Activated CD4-positive, alpha-beta T cell treated with anti-CD3 and anti-CD28 coated beads, Interleukin-10, Interleukin-2, amounts not matched to agents 100 ng/mL and 50 ng/mL, durations not matched to agents 16 hours and 8 hours (primary cell): Measurements from ENCODE around the gene RABEP1.

Source experiments
- DNase-seq: peaks from one replicate; pipeline ENCODE4 v3.0.0-alpha.2; 2020

RABEP1 gene

DNA sequence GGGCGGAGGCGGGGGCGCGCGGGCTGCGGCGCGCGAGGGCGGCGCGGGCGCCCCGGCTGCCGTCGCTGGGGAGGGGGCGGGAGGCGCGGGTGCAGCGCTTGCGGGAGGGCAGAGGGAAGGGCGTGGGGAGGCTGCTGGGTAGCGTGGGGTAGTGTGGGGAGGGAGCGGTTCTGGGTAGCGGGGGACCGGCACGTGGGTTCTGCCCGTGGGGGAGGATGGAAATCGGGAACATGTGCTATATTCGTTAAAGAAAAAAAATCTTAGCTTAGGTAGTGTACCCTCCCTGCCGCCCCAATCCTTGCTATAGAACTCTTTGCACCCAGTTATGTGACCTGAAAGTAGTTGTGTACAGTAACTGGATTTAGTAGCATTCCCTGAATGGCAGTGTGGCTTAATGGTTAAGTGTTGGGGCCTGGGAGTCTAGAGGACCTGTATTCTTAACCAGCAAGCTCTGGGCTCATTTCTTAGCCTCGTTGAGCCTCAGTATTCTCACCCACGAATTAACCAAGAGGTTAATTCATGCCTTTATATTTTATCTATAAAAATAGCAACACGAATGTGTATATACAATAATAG is 646 bp downstream of the RABEP1 start:
- DNase-seq: peak; percentile 46

DNA sequence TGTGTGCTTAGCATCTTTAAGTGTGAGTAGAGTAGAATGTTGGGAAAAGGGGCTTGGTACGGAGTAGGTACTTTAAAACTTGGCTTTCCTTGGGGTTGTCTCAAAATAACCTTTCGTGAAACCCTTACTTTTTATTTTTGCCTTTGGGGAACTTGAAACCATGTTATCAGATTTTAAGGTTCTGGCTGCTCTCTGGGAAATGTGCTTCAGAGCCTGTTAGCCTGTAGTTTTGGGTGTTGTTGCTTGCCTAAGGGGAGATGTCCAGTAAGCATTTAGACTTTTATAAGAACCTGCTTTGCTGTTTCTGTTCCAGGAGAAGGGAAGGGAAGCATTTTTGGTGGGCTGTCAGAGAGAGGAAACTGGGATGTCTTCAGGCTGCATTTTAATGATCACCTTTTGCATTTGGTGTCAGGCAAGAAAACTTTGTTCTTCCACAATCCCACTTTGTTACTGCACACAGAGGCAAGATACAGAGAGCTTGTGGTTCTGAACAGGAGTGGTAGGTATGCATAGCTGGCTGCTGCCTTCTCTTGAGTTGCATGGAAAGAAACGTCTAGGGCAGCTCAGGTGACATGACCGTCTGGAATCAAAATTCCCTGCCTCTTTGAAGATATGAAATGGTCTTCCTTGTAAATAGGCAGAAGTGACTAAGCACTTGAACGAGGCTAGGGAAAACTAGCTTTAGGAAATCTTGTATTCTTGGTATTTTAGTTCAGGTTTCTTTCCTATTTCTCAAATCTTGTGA is 1.7 kb downstream of the RABEP1 start:
- no peak for DNase-seq

GRCh38 chr17:5284681-5285080 is 2.6 kb downstream of the RABEP1 start:
- no peak for DNase-seq

DNA sequence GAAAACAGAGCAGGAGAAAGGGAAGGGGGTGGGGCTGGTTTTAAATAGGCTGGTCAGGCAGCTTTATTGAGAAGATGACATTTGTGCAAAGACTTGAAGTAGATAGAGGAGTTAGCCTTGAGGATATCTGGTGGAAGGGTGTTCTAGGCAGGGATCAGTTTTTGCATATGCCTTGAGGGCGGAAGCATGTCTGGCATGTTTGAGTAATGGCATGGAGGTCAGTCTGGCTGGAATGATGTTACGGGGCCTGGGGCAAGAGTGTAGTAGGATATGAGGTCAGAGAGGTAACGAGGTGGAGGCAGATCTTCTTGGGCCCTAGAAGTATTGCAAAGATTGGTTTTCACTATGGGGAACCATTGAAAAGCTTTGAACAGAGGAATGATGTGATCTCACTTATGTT is 4.8 kb downstream of the RABEP1 start:
- DNase-seq: no peak

DNA sequence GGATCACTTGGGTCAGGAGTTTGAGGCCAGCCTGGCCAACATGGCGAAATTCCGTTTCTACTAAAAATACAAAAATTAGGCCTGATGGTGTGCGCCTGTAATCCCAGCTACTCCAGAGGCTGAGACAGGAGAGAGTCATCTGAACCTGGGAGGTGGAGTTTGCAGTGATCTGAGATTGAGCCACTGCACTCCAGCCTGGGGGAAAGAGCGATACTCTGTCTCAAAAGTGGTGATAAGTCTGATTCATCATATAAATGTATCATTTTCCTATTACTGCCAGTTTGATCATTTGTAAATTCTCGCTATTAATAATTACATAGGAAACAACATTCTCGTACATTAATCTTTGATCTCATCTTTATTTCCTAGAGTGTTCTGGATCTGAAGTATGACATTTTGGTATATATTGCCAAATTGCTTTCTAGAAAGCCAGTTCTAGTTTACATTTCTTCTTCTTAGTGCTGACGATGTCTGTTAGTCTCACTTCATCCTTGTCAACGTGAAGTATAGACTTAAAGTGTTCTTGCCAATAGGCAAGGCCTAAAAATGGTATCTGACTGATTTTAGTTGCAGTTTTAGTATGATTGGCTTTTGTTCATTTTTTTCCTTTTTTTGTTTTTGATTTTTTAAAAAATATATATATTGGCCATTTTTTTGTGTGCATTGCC is 9.7 kb downstream of the RABEP1 start:
- no peak for DNase-seq

- DNase-seq: no peak
Measured at GRCh38 chr17:5297245-5297644, 15.2 kb downstream of the RABEP1 start.

DNA sequence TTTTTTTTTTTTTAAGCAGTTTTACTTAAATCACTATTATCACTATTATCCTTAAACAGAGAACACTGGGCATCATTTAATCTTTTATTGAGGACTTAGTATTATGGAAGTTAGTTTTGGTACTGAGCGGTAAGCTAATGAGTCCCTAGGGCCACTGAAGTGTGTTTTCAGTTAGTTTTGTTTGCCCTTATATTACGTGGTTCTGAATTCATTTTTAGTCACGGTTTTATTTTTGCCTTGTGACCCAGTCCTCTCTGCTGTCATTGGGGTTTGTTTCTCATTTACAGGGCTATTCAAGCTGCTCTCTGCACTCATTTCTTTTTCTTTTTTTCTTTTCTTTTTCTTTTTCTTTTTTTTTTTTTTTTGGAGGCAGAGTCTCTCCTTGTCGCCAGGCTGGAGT is 17.3 kb downstream of the RABEP1 start:
- no peak for DNase-seq

GRCh38 chr17:5304636-5305035 is 22.6 kb downstream of the RABEP1 start:
- no peak for DNase-seq

GRCh38 chr17:5309851-5310250 is 27.8 kb downstream of the RABEP1 start:
- no peak for DNase-seq

DNA sequence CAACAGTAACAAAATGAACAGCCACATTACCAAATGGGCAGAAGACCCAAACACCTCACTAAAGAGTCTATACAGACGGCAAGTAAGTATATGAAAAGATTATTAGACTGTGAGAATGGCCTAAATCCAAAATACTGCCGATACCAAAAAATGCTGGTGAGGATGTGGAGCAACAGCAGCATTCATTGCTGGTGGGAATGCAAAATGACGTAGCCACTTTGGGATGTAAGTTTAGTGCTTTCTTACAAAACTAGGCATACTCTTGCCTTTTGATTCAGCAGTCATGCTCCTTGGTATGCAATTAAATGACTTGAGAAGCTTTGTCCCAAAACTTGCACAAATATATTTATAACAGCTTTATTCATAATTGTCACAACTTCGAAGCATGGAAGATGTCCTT is 43.8 kb downstream of the RABEP1 start:
- DNase-seq: no peak

DNA sequence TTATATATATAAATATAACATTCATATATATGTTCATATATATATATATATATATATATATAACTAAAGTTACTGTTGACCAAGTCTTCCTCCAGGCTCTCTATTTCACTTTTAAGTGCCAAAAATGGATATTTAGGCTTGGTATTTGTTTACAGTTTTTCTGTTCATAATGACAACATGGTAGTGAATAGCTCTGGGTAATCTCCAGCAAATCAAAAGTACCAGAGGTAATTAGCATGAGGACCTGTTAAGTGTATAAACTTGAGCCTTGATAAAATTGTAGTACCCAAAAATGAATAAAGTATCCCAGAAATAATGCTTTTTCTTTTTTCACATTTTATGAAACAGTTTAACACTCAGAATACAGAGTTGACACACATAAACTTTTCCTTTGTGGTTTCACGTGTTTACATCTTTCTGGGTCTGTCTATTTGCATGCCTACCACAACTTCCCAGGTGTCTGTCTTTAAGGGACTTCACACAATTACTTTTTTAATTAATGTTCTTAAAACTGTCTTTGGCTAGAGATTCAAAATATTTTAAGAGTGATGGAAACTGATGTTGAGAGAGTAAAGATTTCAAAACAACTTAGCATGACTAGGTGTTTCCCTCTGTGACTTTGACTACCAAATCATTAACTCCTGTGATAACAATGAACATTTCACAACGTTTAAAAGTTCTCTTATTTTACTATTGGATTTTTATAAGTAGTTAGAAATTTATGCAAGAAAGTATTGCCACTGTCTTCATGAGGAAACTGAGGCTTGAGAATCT is 47.9 kb downstream of the RABEP1 start:
- DNase-seq: peak; percentile 31

GRCh38 chr17:5330981-5331380 is 48.9 kb downstream of the RABEP1 start:
- no peak for DNase-seq

DNA sequence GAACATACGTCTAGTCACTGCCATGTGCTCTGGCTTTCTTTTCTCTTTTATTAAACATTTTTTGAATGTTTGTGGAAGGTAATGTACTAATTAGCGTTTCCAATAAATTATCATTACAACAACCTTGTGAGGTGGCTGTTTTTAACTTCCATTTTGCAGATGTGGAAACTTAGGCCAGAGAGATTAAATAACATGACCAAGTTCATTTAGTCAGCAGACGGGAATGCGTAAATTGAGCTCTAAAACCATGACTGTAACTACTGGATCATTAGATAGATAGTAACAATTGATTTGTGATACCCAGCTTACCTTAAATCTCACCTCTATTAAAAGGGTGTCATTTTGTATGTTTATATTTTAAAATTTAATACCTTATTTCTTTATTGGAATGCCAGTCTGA is 49.4 kb downstream of the RABEP1 start:
- no peak for DNase-seq

DNA sequence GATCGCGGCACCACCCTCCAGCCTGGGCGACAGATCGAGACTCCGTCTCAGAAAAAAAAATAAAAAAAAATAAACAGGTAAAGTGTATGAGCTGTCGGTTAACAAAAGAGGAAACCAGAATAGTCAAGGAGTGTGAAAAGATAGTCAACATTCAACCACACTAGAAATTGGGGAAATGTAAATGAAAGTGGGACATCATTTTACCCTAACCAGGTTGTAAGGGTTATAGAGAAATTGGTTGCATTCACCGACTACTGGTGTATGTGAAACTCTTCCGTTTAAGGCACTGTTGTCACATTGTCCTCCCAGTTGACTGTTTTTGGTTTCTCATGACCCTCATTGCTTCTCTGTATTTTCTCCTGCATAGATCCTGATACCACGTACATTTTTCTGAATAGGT is 62.8 kb downstream of the RABEP1 start:
- no peak for DNase-seq

- DNase-seq: no peak
Measured at GRCh38 chr17:5352681-5353289, 70.7 kb downstream of the RABEP1 start.

DNA sequence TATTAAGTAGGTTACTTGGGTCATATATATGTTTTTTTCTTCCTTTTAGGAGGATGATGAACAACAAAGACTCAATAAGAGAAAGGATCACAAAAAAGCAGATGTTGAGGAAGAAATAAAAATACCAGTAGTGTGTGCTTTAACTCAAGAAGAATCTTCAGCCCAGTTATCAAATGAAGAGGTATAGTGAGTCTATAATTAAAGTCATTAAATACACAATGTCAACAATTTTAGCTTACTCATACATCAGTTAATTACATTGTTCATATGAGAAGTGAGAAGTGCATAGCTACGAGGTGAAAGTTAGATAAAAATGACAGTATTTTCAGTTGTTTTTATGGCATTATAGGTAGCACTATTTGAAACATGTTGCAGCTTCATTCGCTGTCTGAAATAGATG is 72.2 kb downstream of the RABEP1 start:
- DNase-seq: no peak

DNA sequence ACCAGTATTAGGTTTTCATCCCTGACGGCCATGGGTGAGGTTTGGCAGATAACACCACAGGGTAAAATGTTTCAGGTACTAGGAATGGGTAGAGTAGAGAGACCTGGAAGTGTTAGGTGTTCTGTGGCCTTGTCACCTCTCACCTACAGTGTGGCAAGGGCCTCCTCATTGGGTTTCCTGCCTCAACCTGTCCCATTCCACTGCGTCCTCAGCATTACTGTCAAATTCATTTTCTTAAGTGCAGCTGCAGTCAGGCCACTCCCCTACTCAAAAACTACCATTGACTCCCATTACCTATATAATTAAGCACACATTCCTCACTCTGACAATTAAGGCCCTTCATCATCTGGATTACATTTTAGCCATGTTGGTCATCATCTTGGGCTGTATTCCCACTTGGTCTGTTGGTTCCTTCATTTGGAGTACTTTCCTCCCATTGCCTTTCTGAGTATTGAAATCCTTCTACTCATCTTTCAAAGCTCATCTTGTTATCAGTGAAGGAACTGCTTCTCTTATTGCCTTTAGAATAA is 72.9 kb downstream of the RABEP1 start:
- no peak for DNase-seq

GRCh38 chr17:5355421-5356129 is 73.5 kb downstream of the RABEP1 start:
- no peak for DNase-seq

- DNase-seq: no peak
Measured at GRCh38 chr17:5361426-5361825, 79.3 kb downstream of the RABEP1 start.

DNA sequence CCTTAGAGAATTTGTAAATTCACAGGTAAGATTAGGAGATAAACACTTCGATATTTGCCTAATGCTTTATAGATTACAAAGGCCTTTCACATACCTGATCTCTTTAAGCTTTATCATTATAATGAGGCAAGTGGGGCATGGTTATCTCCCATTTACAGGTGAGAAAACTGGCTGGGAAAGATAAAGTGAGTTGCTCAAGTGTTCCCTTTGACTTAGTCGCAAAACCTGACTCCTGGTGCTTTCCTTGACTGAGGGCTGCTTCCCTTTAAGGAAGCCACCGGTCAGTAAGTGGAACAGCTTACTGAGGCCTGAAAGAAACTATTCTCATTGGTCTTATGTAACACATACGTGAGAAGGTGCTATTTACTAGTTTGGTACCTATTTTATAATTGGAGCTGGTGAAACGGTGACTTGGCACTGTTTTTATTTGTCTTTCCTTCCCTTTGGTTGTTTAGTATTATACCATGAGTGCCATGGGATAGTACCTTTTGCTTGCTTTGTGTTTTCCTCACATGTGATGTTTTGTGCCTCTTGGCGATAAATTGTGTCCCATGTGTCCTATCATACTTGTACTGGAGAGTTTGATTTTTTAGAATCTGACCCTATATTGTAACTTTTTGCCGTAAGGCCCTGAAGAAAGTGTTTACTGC is 80.2 kb downstream of the RABEP1 start:
- DNase-seq: no peak

- no peak for DNase-seq
Measured at GRCh38 chr17:5364156-5364555, 82.1 kb downstream of the RABEP1 start.

DNA sequence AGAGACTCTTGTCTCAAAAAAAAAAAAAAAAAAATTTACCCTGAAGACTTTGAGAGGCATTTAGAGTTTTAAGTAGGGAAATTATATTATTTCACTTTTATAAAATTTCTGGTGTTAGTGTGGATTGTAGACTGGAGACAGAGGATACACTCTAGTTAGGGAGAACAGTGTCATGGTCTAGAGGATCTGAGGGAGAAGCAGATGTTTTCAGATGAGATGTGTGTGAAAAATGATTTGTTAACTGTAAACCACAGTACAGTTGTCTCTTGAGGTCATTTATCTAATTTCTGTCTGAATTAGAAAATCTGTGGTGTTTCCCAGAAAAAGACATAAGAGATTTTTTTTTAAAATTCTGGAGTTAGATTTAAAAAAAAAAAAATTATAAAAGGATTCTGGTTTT is 82.6 kb downstream of the RABEP1 start:
- DNase-seq: no peak
